H1 (cell line): ENCODE data around the gene UVRAG. TPM values are rescaled to one million over a fixed set of nuclear protein-coding genes. Genes with fewer than 3 reads are reported as not detected.

Experiments used
- CTCF ChIA-PET: fragments of 300-600 bp; sonication (Branson Sonifier 250); formaldehyde crosslinking; loops from one replicate; lab custom pipeline; 2021; ENCODE audit not compliant: partially characterized antibody; lab: Charles Lee
- POLR2A ChIA-PET: fragments of 300-600 bp; sonication (Branson Sonifier 250); formaldehyde crosslinking; loops from one replicate; lab custom pipeline; 2021; ENCODE audit warnings: inconsistent platforms; ENCODE audit not compliant: partially characterized antibody; lab: Charles Lee
- DNase-seq, 2 experiments: peaks; one replicate each; pipeline versions ENCODE4 v3.0.0 to v3.0.0-alpha.2; 2010 to 2022; ENCODE audit warnings: low spot score in 2 of 2, low read depth in 1 of 2, mixed read lengths in 1 of 2
- FAIRE-seq: peaks from 2 replicates; lab custom pipeline; 2011; peaks lifted over from hg19 to GRCh38; lab: Jason Lieb, UNC
- H2AFZ ChIP-seq: 2 replicates; pipeline ENCODE4 v1.8.1; 2012; ENCODE audit warnings: low read length, inconsistent platforms
- H2AK5ac ChIP-seq: 2 replicates; pipeline ENCODE4 v1.6.1; 2013; ENCODE audit warnings: low read depth, low read length
- H2BK120ac ChIP-seq: replicated peaks from 2 replicates; pipeline ENCODE3; 2013; ENCODE audit warnings: low read depth, low read length, inconsistent platforms
- H2BK12ac ChIP-seq: 2 replicates; pipeline ENCODE4 v1.6.1; 2013; ENCODE audit warnings: low read depth, low read length
- H2BK15ac ChIP-seq: 2 replicates; pipeline ENCODE4 v1.6.1; 2013; ENCODE audit warnings: low read length
- H2BK20ac ChIP-seq: 2 replicates; pipeline ENCODE4 v1.6.1; 2013; ENCODE audit warnings: low read length
- H2BK5ac ChIP-seq: 2 replicates; pipeline ENCODE4 v1.6.1; 2013; ENCODE audit warnings: low read depth, low read length
- H3K14ac ChIP-seq: 2 replicates; pipeline ENCODE4 v1.6.1; 2013; ENCODE audit warnings: inconsistent platforms; ENCODE audit not compliant: insufficient read length
- H3K18ac ChIP-seq: 2 replicates; pipeline ENCODE4 v1.6.1; 2013; ENCODE audit warnings: low read length; ENCODE audit errors: extremely low read depth
- H3K23ac ChIP-seq: 2 replicates; pipeline ENCODE4 v1.6.1; 2013; ENCODE audit warnings: inconsistent platforms; ENCODE audit not compliant: insufficient read length
- H3K23me2 ChIP-seq: 2 replicates; pipeline ENCODE4 v1.6.1; 2013; ENCODE audit warnings: low read depth, low read length
- H3K27ac ChIP-seq: 2 replicates; pipeline ENCODE4 v1.6.1; 2011; ENCODE audit warnings: low read depth, low read length, inconsistent platforms
- H3K27me3 ChIP-seq, 4 experiments: replicated peaks in 1 of 4; 1 replicate in 1 of 4; 2 replicates in 3 of 4; pipeline versions ENCODE4 v1.6.1 to v1.8.1; 2011 to 2013; ENCODE audit warnings: low read length in 3 of 4, mild to moderate bottlenecking in 3 of 4, inconsistent platforms in 2 of 4, mixed read lengths in 2 of 4, moderate library complexity in 1 of 4; ENCODE audit not compliant: control insufficient read depth in 3 of 4, insufficient read depth in 3 of 4; ENCODE audit errors: extremely low read depth in 1 of 4
- H3K36me3 ChIP-seq, 4 experiments: 2 replicates each; pipeline versions ENCODE4 v1.6.1 to v1.8.1; 2011 to 2013; ENCODE audit warnings: mild to moderate bottlenecking in 4 of 4, low read length in 3 of 4, moderate library complexity in 2 of 4, control low read depth in 1 of 4, inconsistent platforms in 1 of 4; ENCODE audit not compliant: insufficient read depth in 4 of 4, control insufficient read depth in 2 of 4
- H3K4ac ChIP-seq: replicated peaks from 2 replicates; pipeline ENCODE3; 2013; ENCODE audit warnings: low read length, low read depth, mixed read lengths, inconsistent platforms; ENCODE audit not compliant: insufficient read length
- H3K4me1 ChIP-seq, 4 experiments: replicated peaks in 1 of 4; 1 replicate in 1 of 4; 2 replicates in 3 of 4; pipeline versions ENCODE4 v1.6.1 to v1.8.1; 2011 to 2013; ENCODE audit warnings: low read length in 3 of 4, inconsistent platforms in 2 of 4, mixed read lengths in 1 of 4; ENCODE audit not compliant: insufficient read depth in 4 of 4, control insufficient read depth in 3 of 4
- H3K4me2 ChIP-seq, 2 experiments: 2 replicates each; pipeline versions ENCODE4 v1.6.1 to v1.8.1; 2011 to 2013; ENCODE audit warnings: low read depth in 2 of 2, low read length in 2 of 2, control low read depth in 1 of 2, inconsistent platforms in 1 of 2, mild to moderate bottlenecking in 1 of 2; ENCODE audit not compliant: insufficient read depth in 1 of 2
- H3K4me3 ChIP-seq, 4 experiments: fragments of 200-600, 300-600 bp in 1 of 4; sonication (generic), shearing (Covaris generic), sonication (Bioruptor Twin) in 1 of 4; 2 replicates each; pipeline versions ENCODE4 v1.5.1 to v1.8.1; 2011 to 2016; ENCODE audit warnings: low read length in 4 of 4, low read depth in 3 of 4, control low read depth in 2 of 4, inconsistent platforms in 2 of 4, mild to moderate bottlenecking in 2 of 4, mixed read lengths in 1 of 4, moderate library complexity in 1 of 4; ENCODE audit not compliant: insufficient read depth in 2 of 4; ENCODE audit errors: extremely low read depth in 1 of 4
- H3K56ac ChIP-seq: replicated peaks from 2 replicates; pipeline ENCODE3; 2013; ENCODE audit warnings: low read depth, mild to moderate bottlenecking, mixed read lengths, low read length, inconsistent platforms; ENCODE audit not compliant: insufficient read length
- H3K79me1 ChIP-seq: 2 replicates; pipeline ENCODE4 v1.6.1; 2013; ENCODE audit warnings: low read depth, low read length, control low read depth
- H3K79me2 ChIP-seq, 2 experiments: 2 replicates each; pipeline versions ENCODE4 v1.6.1 to v1.8.1; 2012 to 2013; ENCODE audit warnings: low read length in 2 of 2, mild to moderate bottlenecking in 2 of 2, inconsistent platforms in 1 of 2; ENCODE audit not compliant: insufficient read depth in 2 of 2, control insufficient read depth in 1 of 2
- H3K9ac ChIP-seq, 4 experiments: replicated peaks in 1 of 4; 1 replicate in 1 of 4; 2 replicates in 3 of 4; pipeline versions ENCODE4 v1.6.1 to v1.8.1; 2011 to 2013; ENCODE audit warnings: low read depth in 3 of 4, low read length in 3 of 4, control low read depth in 2 of 4, mild to moderate bottlenecking in 2 of 4, moderate library complexity in 2 of 4, inconsistent platforms in 1 of 4; ENCODE audit errors: extremely low read depth in 1 of 4
- H3K9me3 ChIP-seq, 2 experiments: 2 replicates each; pipeline versions ENCODE4 v1.6.1 to v1.8.1; 2012 to 2013; ENCODE audit warnings: mild to moderate bottlenecking in 2 of 2, moderate library complexity in 2 of 2, control low read depth in 1 of 2, inconsistent platforms in 1 of 2, low read depth in 1 of 2, low read length in 1 of 2, mixed read lengths in 1 of 2; ENCODE audit not compliant: insufficient read depth in 2 of 2
- H4K20me1 ChIP-seq, 2 experiments: replicated peaks in 1 of 2; 2 replicates each; pipeline versions ENCODE3 to v1.8.1; 2011 to 2013; ENCODE audit warnings: inconsistent platforms in 2 of 2, low read length in 2 of 2, mild to moderate bottlenecking in 1 of 2; ENCODE audit not compliant: insufficient read depth in 2 of 2, control insufficient read depth in 1 of 2
- H4K5ac ChIP-seq: 2 replicates; pipeline ENCODE4 v1.6.1; 2013; ENCODE audit warnings: low read length, low read depth, mixed read lengths, inconsistent platforms; ENCODE audit not compliant: insufficient read length
- H4K8ac ChIP-seq: 2 replicates; pipeline ENCODE4 v1.8.0; 2013; ENCODE audit warnings: mild to moderate bottlenecking, moderate library complexity, low read length, inconsistent platforms; ENCODE audit not compliant: insufficient read depth; ENCODE audit errors: extremely low read depth
- H4K91ac ChIP-seq: replicated peaks from 2 replicates; pipeline ENCODE3; 2013; ENCODE audit warnings: low read length, mixed read lengths, inconsistent platforms; ENCODE audit not compliant: insufficient read length
- ASH2L ChIP-seq: fragments of 200-600, 300-600 bp; sonication (generic); IDR thresholded peaks from one replicate; pipeline ENCODE4 v1.7.1; 2017; ENCODE audit warnings: low read length
- ATF2 ChIP-seq: IDR thresholded peaks from 2 replicates; pipeline ENCODE4 v1.6.1; 2012; ENCODE audit warnings: low read length, inconsistent platforms
- CHD1 ChIP-seq: IDR thresholded peaks from 2 replicates; pipeline ENCODE4 v1.6.1; 2012; ENCODE audit warnings: low read depth, low read length, improper control_type of control experiment
- CHD2 ChIP-seq: IDR thresholded peaks from 2 replicates; pipeline ENCODE4 v1.6.1; 2012; ENCODE audit warnings: low read length, improper control_type of control experiment
- EGR1 ChIP-seq: IDR thresholded peaks from 2 replicates; pipeline ENCODE4 v1.6.1; 2011; ENCODE audit warnings: low read depth, low read length, borderline replicate concordance
- FOSL1 ChIP-seq: IDR thresholded peaks from 2 replicates; pipeline ENCODE4 v1.6.1; 2011; ENCODE audit warnings: mild to moderate bottlenecking, low read depth, low read length, moderate library complexity; ENCODE audit not compliant: insufficient read depth
- NRF1 ChIP-seq: IDR thresholded peaks from 2 replicates; pipeline ENCODE4 v1.6.1; 2011; ENCODE audit warnings: mild to moderate bottlenecking, low read depth, low read length, improper control_type of control experiment
- RAD21 ChIP-seq, 2 experiments: IDR thresholded peaks in 1 of 2; conservative IDR thresholded peaks in 1 of 2; 2 replicates each; pipeline ENCODE4 v1.6.1; 2011; ENCODE audit warnings: low read depth in 2 of 2, low read length in 2 of 2, improper control_type of control experiment in 1 of 2, inconsistent platforms in 1 of 2, mild to moderate bottlenecking in 1 of 2, moderate library complexity in 1 of 2
- TAF1 ChIP-seq: IDR thresholded peaks from 2 replicates; pipeline ENCODE4 v1.6.1; 2011; ENCODE audit warnings: mild to moderate bottlenecking, low read depth, low read length
- TAF7 ChIP-seq: optimal IDR thresholded peaks from 2 replicates; pipeline ENCODE3; 2011; ENCODE audit warnings: low read depth, mild to moderate bottlenecking, inconsistent platforms, low read length, moderate library complexity, borderline replicate concordance
- WGBS, 2 experiments: shearing (Covaris generic) in 1 of 2; methylation state at CpG; one replicate each; pipeline versions ENCODE4 v1.1.6 to v1.1.7; 2013 to 2015; ENCODE audit warnings: low lambda C conversion rate in 2 of 2, mixed read lengths in 2 of 2, inconsistent platforms in 1 of 2, low coverage in 1 of 2, missing lambda C conversion rate in 1 of 2; ENCODE audit not compliant: insufficient replicate concordance in 2 of 2, insufficient coverage in 1 of 2, insufficient read length in 1 of 2; ENCODE audit errors: extremely low coverage in 1 of 2, missing lambda C conversion rate in 1 of 2; 5-methylcytosine and 5-hydroxymethylcytosine counted together
- polyA plus RNA-seq, 7 experiments: library from polyadenylated mRNA; depleted of rRNA in 3 of 7; stranded (reverse) in 5 of 7; unstranded in 2 of 7; fragments of >200 nt in 5 of 7; fragments of 200-250 nt in 2 of 7; gene quantifications; 1 replicate in 5 of 7; 2 replicates in 1 of 7; 4 replicates in 1 of 7; pipeline versions ENCODE4 v1.2.1 to v1.2.3, GENCODE V29; 2011 to 2013; ENCODE audit warnings: missing spikeins in 2 of 7, mixed read lengths in 2 of 7
- total RNA-seq: library from RNA; stranded (reverse); fragmentation: NEBNext Ultra II Directional; extraction: Animal tissue kit (Norgen Biotek cat#: 25700); gene quantifications from 2 replicates; pipeline ENCODE4 v1.2.1, GENCODE V29; 2021

UVRAG gene
- total and polyA plus RNA-seq, 2 of the 8 experiments (the other 6 are each of a cell fraction or from before 2014, with no cell fraction given) = 5.5 to 14.7 TPM

- no peak overlapping the region for H3K18ac ChIP-seq
- H3K79me2 ChIP-seq = no peaks in the 10 kb centered on the region
- no peaks in the 10 kb centered on the region for H3K23me2 ChIP-seq
- H3K14ac ChIP-seq = no peak overlapping the region
- peaks cover 0 to 2% (median 0%) of the 10 kb centered on the region in 4 experiments; a peak in 1 of 7 replicates for H3K4me1 ChIP-seq
- H3K4me3 ChIP-seq = no peak overlapping the region
- no peak overlapping the region for H2BK15ac ChIP-seq
- no peak overlapping the region for H4K91ac ChIP-seq
- H3K9me3 ChIP-seq = peaks cover 6 to 19% of the 10 kb centered on the region in 2 experiments; a peak in 3 of 4 replicates
- no peak overlapping the region for H3K23ac ChIP-seq
- no peak overlapping the region for H2BK5ac ChIP-seq
- H2BK120ac ChIP-seq = no peak overlapping the region
- H2BK20ac ChIP-seq = no peak overlapping the region
- 97% methylated on average over 5 of the region's 5 CpGs; no CpG with 5 or more reads in 1 of the 2 experiments for WGBS, 2 experiments
- CTCF ChIA-PET = interaction anchor here (1.2 kb wide), 1 partner anchor 147 kb away, joined by 3 read pairs; no protein-coding TSS in a partner anchor
- peaks cover 0 to 6% (median 1%) of the 10 kb centered on the region in 4 experiments; a peak in 2 of 8 replicates for H3K36me3 ChIP-seq
- no peak overlapping the region for H4K8ac ChIP-seq
- FAIRE-seq (no peak), DNase-seq (no peak)
- H3K4me2 ChIP-seq = no peak overlapping the region
- no peaks in the 10 kb centered on the region for H3K79me1 ChIP-seq
- no peak overlapping the region for H3K56ac ChIP-seq
- no peak overlapping the region for H3K4ac ChIP-seq
- no peak overlapping the region for H2AFZ ChIP-seq
- H3K9ac ChIP-seq = no peak overlapping the region
- no peak overlapping the region for H3K27ac ChIP-seq
- H4K20me1 ChIP-seq = no peaks in the 10 kb centered on the region
- H2AK5ac ChIP-seq = no peak overlapping the region
- no peak overlapping the region for H2BK12ac ChIP-seq
- H3K27me3 ChIP-seq = no peaks in the 10 kb centered on the region
- POLR2A ChIA-PET = no interaction called here
- H4K5ac ChIP-seq = no peak overlapping the region
- TF ChIP-seq RAD21 (IDR thresholded peaks at IDR 0.05 in 1 of 2, conservative IDR thresholded peaks at IDR 0.05 in 1 of 2; ENCODE audit: low read depth in 2 of 2, low read length in 2 of 2) = no peak
- TF ChIP-seq NRF1 = no peak
- no peak for TF ChIP-seq FOSL1
- TF ChIP-seq CHD1 = no peak
- no peak for TF ChIP-seq ATF2
- no peak for TF ChIP-seq TAF1
- TF ChIP-seq ASH2L = no peak
- no peak for TF ChIP-seq TAF7
- TF ChIP-seq EGR1 = no peak
- no peak for TF ChIP-seq CHD2
Observed at GRCh38 chr11:76048763-76049162, 233.8 kb downstream of the UVRAG start.
